ENCODE data around the gene LMAN1L. TPM values are rescaled to one million over a fixed set of nuclear protein-coding genes. Genes with fewer than 3 reads are reported as not detected.

LMAN1L gene
- total and polyA plus RNA-seq, 2 of the 4 experiments (the other 2 are of a cell fraction): not detected

GRCh38 chr15:74831813-74832495 lies 19.3 kb downstream of the LMAN1L start:
- H2BK5ac ChIP-seq (ENCODE audit: low read depth, low read length, poor library complexity, severe bottlenecking): no peak overlapping the region
- H4K5ac ChIP-seq (ENCODE audit: low read depth, low read length): no peak overlapping the region
- no peak overlapping the region for H2AK9ac ChIP-seq (replicated peaks; ENCODE audit: low read depth, low read length, poor library complexity)
- no peak overlapping the region for H3K14ac ChIP-seq (replicated peaks; ENCODE audit: low read depth, low read length)
- H3K4me2 ChIP-seq (ENCODE audit: low read depth, low read length): no peak overlapping the region
- H3K4me3 ChIP-seq (ENCODE audit: insufficient read depth, low read depth, low read length): no peak overlapping the region
- no peak overlapping the region for H3K9ac ChIP-seq (ENCODE audit: low read depth, low read length)
- TF ChIP-seq SMC3 (IDR thresholded peaks at IDR 0.05; ENCODE audit: low read depth, low read length): no peak
- TF ChIP-seq MXI1 (IDR thresholded peaks at IDR 0.05; ENCODE audit: borderline replicate concordance, low read depth, low read length): no peak
- no peak for TF ChIP-seq ELK1 (IDR thresholded peaks at IDR 0.05; ENCODE audit: borderline replicate concordance, low read depth, low read length)
- no peaks in the 10 kb centered on the region for H3K9me3 ChIP-seq (ENCODE audit: control insufficient read depth, insufficient read depth, low read length)
- no peak overlapping the region for H3K4ac ChIP-seq (ENCODE audit: low read depth, low read length)
- H3K79me1 ChIP-seq (ENCODE audit: low read depth in 1 of 2, low read length in 2 of 2): no peaks in the 10 kb centered on the region
- H2AK5ac ChIP-seq (ENCODE audit: low read depth, low read length): no peak overlapping the region
- H4K20me1 ChIP-seq (ENCODE audit: insufficient read depth, low read length): no peaks in the 10 kb centered on the region; the same call in 1 of the 2 replicates
- ATAC-seq (ENCODE audit: low read depth) (no peak), DNase-seq (no peak)
- no peak overlapping the region for H2AFZ ChIP-seq (replicated peaks; ENCODE audit: low read length, poor library complexity)
- 0% methylated on average over 1 of the region's 15 CpGs; no CpG with 5 or more reads in 1 of the 2 experiments for WGBS, 2 experiments (ENCODE audit: extremely low coverage in 2 of 2, insufficient read length in 1 of 2)
- ChIA-PET POLR2A (ENCODE audit: unreplicated experiment) (no interaction called here), CTCF (no interaction called here)
- H4K8ac ChIP-seq (ENCODE audit: low read depth in 2 of 2, low read length in 2 of 2): no peak overlapping the region
- H3K9me1 ChIP-seq (ENCODE audit: insufficient read depth, low read length): no peaks in the 10 kb centered on the region
- H3K36me3 ChIP-seq (ENCODE audit: control insufficient read depth, insufficient read depth, low read length): peaks cover 3% of the 10 kb centered on the region; the same call in 1 of the 2 replicates
- H3K27me3 ChIP-seq (ENCODE audit: control insufficient read depth, insufficient read depth, low read length): peaks cover 21% of the 10 kb centered on the region
- no peak overlapping the region for H3K56ac ChIP-seq (ENCODE audit: extremely low read depth, insufficient read depth, low read length)
- H2BK15ac ChIP-seq (ENCODE audit: low read depth, low read length): no peak overlapping the region
- no peak overlapping the region for H3K18ac ChIP-seq (ENCODE audit: low read depth, low read length)
- H3K4me1 ChIP-seq (ENCODE audit: control insufficient read depth, insufficient read depth, low read length): no peaks in the 10 kb centered on the region
- BruUV-seq (replicated peaks): no TSS peak
- in situ Hi-C loops (cut with MboI; ENCODE audit: low sequenced_read_pairs): no loop called here
- no peak overlapping the region for H2BK120ac ChIP-seq (ENCODE audit: low read depth, low read length)
- H2BK20ac ChIP-seq (ENCODE audit: low read depth, low read length): no peak overlapping the region
- H4K91ac ChIP-seq (ENCODE audit: insufficient read depth, low read depth, low read length): no peak overlapping the region
- no peak overlapping the region for H3K23ac ChIP-seq (ENCODE audit: low read depth, low read length)
- dilution Hi-C loops (cut with HindIII; ENCODE audit: low sequenced_read_pairs, unreplicated experiment): no loop called here
- intact Hi-C loops (cut with micrococcal nuclease): no loop called here
- no peak overlapping the region for H3K27ac ChIP-seq (ENCODE audit: insufficient read depth, low read length)

All from IMR-90 (cell line).